ENCODE data around the gene EEA1. TPM values are rescaled to one million over a fixed set of nuclear protein-coding genes. Genes with fewer than 3 reads are reported as not detected.

EEA1 gene
- total and polyA plus RNA-seq, 2 donors (not counting 1 experiment from before 2014, with no cell fraction given): 25.6 to 46.4 TPM

GRCh38 chr12:92827836-92828431, 101.2 kb downstream of the EEA1 start:
- Histone ChIP-seq H3K4me3 (replicated peaks in 1 of 4; ENCODE audit: control extremely low read depth in 1 of 4, insufficient read depth in 1 of 4, low read depth in 3 of 4, low read length in 4 of 4) (no peak overlapping the region), H4K20me1 (ENCODE audit: control insufficient read depth, extremely low read depth, insufficient read depth, low read length) (no peaks in the 10 kb centered on the region), H3K27ac (ENCODE audit: insufficient read depth, low read length) (no peak overlapping the region), H3K79me2 (ENCODE audit: control insufficient read depth, insufficient read depth, low read length) (no peaks in the 10 kb centered on the region), H3K4me1 (ENCODE audit: control insufficient read depth, extremely low read depth, insufficient read depth, low read length) (no peaks in the 10 kb centered on the region), H3K4me2 (ENCODE audit: extremely low read depth, insufficient read depth, low read length) (no peak overlapping the region), H3K36me3 (ENCODE audit: control insufficient read depth, insufficient read depth, low read length) (peaks cover 2% of the 10 kb centered on the region), H2AFZ (ENCODE audit: low read length) (no peak overlapping the region), H3K9ac (ENCODE audit: insufficient read depth, low read length) (no peak overlapping the region), H3K9me3 (ENCODE audit: control insufficient read depth, insufficient read depth, low read depth, low read length) (no peaks in the 10 kb centered on the region), H3K27me3 (ENCODE audit: control insufficient read depth, insufficient read depth, low read length) (no peaks in the 10 kb centered on the region)
- peak; percentile 34 to 74 for DNase-seq (ENCODE audit: low read depth in 2 of 2)
- TF ChIP-seq CTCF (conservative IDR thresholded peaks at IDR 0.05 in 1 of 2, IDR thresholded peaks at IDR 0.05 in 1 of 2; ENCODE audit: low read depth in 1 of 2, low read length in 2 of 2) (peak; percentile 80 to 95), EZH2 (IDR thresholded peaks at IDR 0.05; ENCODE audit: low read length, missing control alignments) (no peak)

- no peak overlapping the region for H3K4me2 ChIP-seq (ENCODE audit: extremely low read depth, insufficient read depth, low read length)
- TF ChIP-seq CTCF (conservative IDR thresholded peaks at IDR 0.05 in 1 of 2, IDR thresholded peaks at IDR 0.05 in 1 of 2; ENCODE audit: low read depth in 1 of 2, low read length in 2 of 2) (no peak), EZH2 (IDR thresholded peaks at IDR 0.05; ENCODE audit: low read length, missing control alignments) (no peak)
Measured at GRCh38 chr12:92821142-92821541, 108.0 kb downstream of the EEA1 start.

GRCh38 chr12:92814584-92814983, 114.5 kb downstream of the EEA1 start:
- Histone ChIP-seq H3K9ac (ENCODE audit: insufficient read depth, low read length) (no peak overlapping the region), H3K4me1 (ENCODE audit: control insufficient read depth, extremely low read depth, insufficient read depth, low read length) (no peaks in the 10 kb centered on the region), H3K9me3 (ENCODE audit: control insufficient read depth, insufficient read depth, low read depth, low read length) (no peaks in the 10 kb centered on the region), H2AFZ (ENCODE audit: low read length) (no peak overlapping the region), H3K79me2 (ENCODE audit: control insufficient read depth, insufficient read depth, low read length) (no peaks in the 10 kb centered on the region), H3K4me3 (replicated peaks in 1 of 4; ENCODE audit: control extremely low read depth in 1 of 4, insufficient read depth in 1 of 4, low read depth in 3 of 4, low read length in 4 of 4) (no peak overlapping the region), H3K36me3 (ENCODE audit: control insufficient read depth, insufficient read depth, low read length) (peaks cover 7% of the 10 kb centered on the region), H4K20me1 (ENCODE audit: control insufficient read depth, extremely low read depth, insufficient read depth, low read length) (no peaks in the 10 kb centered on the region), H3K4me2 (ENCODE audit: extremely low read depth, insufficient read depth, low read length) (no peak overlapping the region), H3K27me3 (ENCODE audit: control insufficient read depth, insufficient read depth, low read length) (no peaks in the 10 kb centered on the region), H3K27ac (ENCODE audit: insufficient read depth, low read length) (no peak overlapping the region)
- no peak for DNase-seq (ENCODE audit: low read depth in 2 of 2)
- TF ChIP-seq CTCF (conservative IDR thresholded peaks at IDR 0.05 in 1 of 2, IDR thresholded peaks at IDR 0.05 in 1 of 2; ENCODE audit: low read depth in 1 of 2, low read length in 2 of 2) (no peak), EZH2 (IDR thresholded peaks at IDR 0.05; ENCODE audit: low read length, missing control alignments) (no peak)

More at GRCh38 chr12:92821142-92821541, 108.0 kb downstream of the EEA1 start:
- H3K9me3 ChIP-seq (ENCODE audit: control insufficient read depth, insufficient read depth, low read depth, low read length): no peaks in the 10 kb centered on the region
- peaks cover 3% of the 10 kb centered on the region for H3K36me3 ChIP-seq (ENCODE audit: control insufficient read depth, insufficient read depth, low read length)
- no peaks in the 10 kb centered on the region for H3K27me3 ChIP-seq (ENCODE audit: control insufficient read depth, insufficient read depth, low read length)
- no peaks in the 10 kb centered on the region for H3K4me1 ChIP-seq (ENCODE audit: control insufficient read depth, extremely low read depth, insufficient read depth, low read length)
- H3K4me3 ChIP-seq (replicated peaks in 1 of 4; ENCODE audit: control extremely low read depth in 1 of 4, insufficient read depth in 1 of 4, low read depth in 3 of 4, low read length in 4 of 4): no peak overlapping the region
- H3K79me2 ChIP-seq (ENCODE audit: control insufficient read depth, insufficient read depth, low read length): no peaks in the 10 kb centered on the region
- no peak overlapping the region for H3K9ac ChIP-seq (ENCODE audit: insufficient read depth, low read length)
- no peaks in the 10 kb centered on the region for H4K20me1 ChIP-seq (ENCODE audit: control insufficient read depth, extremely low read depth, insufficient read depth, low read length)
- DNase-seq (ENCODE audit: low read depth in 2 of 2): peak in 1 of 2 donors; percentile 12
- no peak overlapping the region for H3K27ac ChIP-seq (ENCODE audit: insufficient read depth, low read length)
- no peak overlapping the region for H2AFZ ChIP-seq (ENCODE audit: low read length)
